ENCODE measurements around the gene FBXL15.

The FBXL15 gene

GRCh38 chr10:102396317-102396650 lies 24.4 kb upstream of the FBXL15 start:
- H3K9ac ChIP-seq (ENCODE audit: low read length), result peak overlapping the region; percentile 100
- H2AFZ ChIP-seq (ENCODE audit: low read length), result no peak overlapping the region
- peak; percentile 41 for DNase-seq
- H3K36me3 ChIP-seq (replicated peaks; ENCODE audit: insufficient read depth, low read length), result peaks cover 12% of the 10 kb centered on the region
- peak overlapping the region; percentile 99 for H3K4me3 ChIP-seq (ENCODE audit: low read length)
- H4K20me1 ChIP-seq (ENCODE audit: insufficient read depth, low read length), result peaks cover 10% of the 10 kb centered on the region; the same call in 1 of the 2 replicates
- no peaks in the 10 kb centered on the region for H3K9me2 ChIP-seq (replicated peaks; ENCODE audit: insufficient read depth, low read length)
- H3K4me1 ChIP-seq (ENCODE audit: low read length), result peaks cover 24% of the 10 kb centered on the region
- no peaks in the 10 kb centered on the region for H3K9me3 ChIP-seq (replicated peaks; ENCODE audit: insufficient read depth, low read length)
- no peaks in the 10 kb centered on the region for H3K27me3 ChIP-seq (replicated peaks; ENCODE audit: insufficient read depth, low read length)
- H3K27ac ChIP-seq (ENCODE audit: low read length), result peak overlapping the region; percentile 100
- peak overlapping the region; percentile 93 for H3K4me2 ChIP-seq (ENCODE audit: low read depth, low read length)
- TF ChIP-seq EZH2 (optimal IDR thresholded peaks at IDR 0.05; ENCODE audit: low read depth, low read length) (no peak), EZH2phosphoT487 (IDR thresholded peaks at IDR 0.05; ENCODE audit: low read length) (no peak), CTCF (IDR thresholded peaks at IDR 0.05; ENCODE audit: low read length) (no peak)
- peaks cover 48% of the 10 kb centered on the region for H3K79me2 ChIP-seq (ENCODE audit: low read length)
- peaks cover 47% of the 10 kb centered on the region for H3F3A ChIP-seq (ENCODE audit: insufficient read depth, low read length)

- Histone ChIP-seq H3K4me3 (ENCODE audit: low read length) (peak overlapping the region; percentile 99), H3K9me3 (replicated peaks; ENCODE audit: insufficient read depth, low read length) (no peaks in the 10 kb centered on the region), H3K79me2 (ENCODE audit: low read length) (peaks cover 48% of the 10 kb centered on the region), H3F3A (ENCODE audit: insufficient read depth, low read length) (peaks cover 49% of the 10 kb centered on the region), H3K4me2 (ENCODE audit: low read depth, low read length) (peak overlapping the region; percentile 93), H3K9ac (ENCODE audit: low read length) (peak overlapping the region; percentile 100), H3K36me3 (replicated peaks; ENCODE audit: insufficient read depth, low read length) (peaks cover 15% of the 10 kb centered on the region), H3K27me3 (replicated peaks; ENCODE audit: insufficient read depth, low read length) (no peaks in the 10 kb centered on the region), H3K4me1 (ENCODE audit: low read length) (peaks cover 24% of the 10 kb centered on the region), H3K9me2 (replicated peaks; ENCODE audit: insufficient read depth, low read length) (no peaks in the 10 kb centered on the region), H4K20me1 (ENCODE audit: insufficient read depth, low read length) (peaks cover 11% of the 10 kb centered on the region; the same call in 1 of the 2 replicates), H2AFZ (ENCODE audit: low read length) (no peak overlapping the region), H3K27ac (ENCODE audit: low read length) (peak overlapping the region; percentile 100; the same call in 1 of the 2 replicates)
- no peak for TF ChIP-seq EZH2 (optimal IDR thresholded peaks at IDR 0.05; ENCODE audit: low read depth, low read length)
- TF ChIP-seq CTCF (IDR thresholded peaks at IDR 0.05; ENCODE audit: low read length), result no peak
- no peak for TF ChIP-seq EZH2phosphoT487 (IDR thresholded peaks at IDR 0.05; ENCODE audit: low read length)
- DNase-seq, result no peak
Observed at GRCh38 chr10:102396730-102397151, 23.9 kb upstream of the FBXL15 start.

GRCh38 chr10:102397222-102398171 lies 23.1 kb upstream of the FBXL15 start:
- Histone ChIP-seq H3F3A (ENCODE audit: insufficient read depth, low read length) (peaks cover 49% of the 10 kb centered on the region), H3K9me3 (replicated peaks; ENCODE audit: insufficient read depth, low read length) (no peaks in the 10 kb centered on the region), H3K4me3 (ENCODE audit: low read length) (peak overlapping the region; percentile 99; the same call in 1 of the 2 replicates), H4K20me1 (ENCODE audit: insufficient read depth, low read length) (peaks cover 11% of the 10 kb centered on the region; the same call in 1 of the 2 replicates), H3K27me3 (replicated peaks; ENCODE audit: insufficient read depth, low read length) (no peaks in the 10 kb centered on the region), H3K36me3 (replicated peaks; ENCODE audit: insufficient read depth, low read length) (peaks cover 15% of the 10 kb centered on the region), H3K4me2 (ENCODE audit: low read depth, low read length) (peak overlapping the region; percentile 94), H3K79me2 (ENCODE audit: low read length) (peaks cover 48% of the 10 kb centered on the region), H3K27ac (ENCODE audit: low read length) (peak overlapping the region; percentile 100; the same call in 1 of the 2 replicates), H2AFZ (ENCODE audit: low read length) (no peak overlapping the region), H3K9ac (ENCODE audit: low read length) (no peak overlapping the region; the same call in 1 of the 2 replicates), H3K9me2 (replicated peaks; ENCODE audit: insufficient read depth, low read length) (no peaks in the 10 kb centered on the region), H3K4me1 (ENCODE audit: low read length) (peaks cover 24% of the 10 kb centered on the region)
- DNase-seq, result no peak
- no peak for TF ChIP-seq EZH2 (optimal IDR thresholded peaks at IDR 0.05; ENCODE audit: low read depth, low read length)
- TF ChIP-seq CTCF (IDR thresholded peaks at IDR 0.05; ENCODE audit: low read length), result no peak
- TF ChIP-seq EZH2phosphoT487 (IDR thresholded peaks at IDR 0.05; ENCODE audit: low read length), result no peak
